Stimulated activated CD4-positive, alpha-beta T cell treated with anti-CD3 and anti-CD28 coated beads, Interleukin-15, amount 100 ng/mL, for 48 hours (primary cell): ENCODE data around the gene MYH9.
"Not testable (repeated sequence)": the region's sequence is repeated elsewhere in the genome, so short reads cannot be mapped to it uniquely, and the experiment has no call there.

Source experiments
- DNase-seq, 2 donors: peaks; one replicate each; pipeline ENCODE4 v3.0.0-alpha.2; 2020; ENCODE audit warnings: low read depth in 2 of 2

The MYH9 gene

GRCh38 chr22:36271231-36271630 lies 116.5 kb downstream of the MYH9 start:
- not testable (repeated sequence) for DNase-seq

- no peak for DNase-seq
These were observed 119.8 kb downstream of the MYH9 start for GRCh38 chr22:36267896-36268485.

- no peak for DNase-seq
These were observed 120.7 kb downstream of the MYH9 start for GRCh38 chr22:36267058-36267457.

GRCh38 chr22:36263886-36264664 lies 123.7 kb downstream of the MYH9 start:
- DNase-seq: not testable (repeated sequence)

- DNase-seq: not testable (repeated sequence)
These were observed 124.5 kb downstream of the MYH9 start for GRCh38 chr22:36263216-36263673.

GRCh38 chr22:36262307-36262706 lies 125.5 kb downstream of the MYH9 start:
- not testable (repeated sequence) for DNase-seq

- not testable (repeated sequence) for DNase-seq
These were observed 126.1 kb downstream of the MYH9 start for GRCh38 chr22:36261675-36262074.

GRCh38 chr22:36259615-36260300 lies 128.0 kb downstream of the MYH9 start:
- no peak for DNase-seq

GRCh38 chr22:36258701-36259614 lies 128.8 kb downstream of the MYH9 start:
- DNase-seq: no peak

GRCh38 chr22:36257948-36258670 lies 129.7 kb downstream of the MYH9 start:
- no peak for DNase-seq

GRCh38 chr22:36257308-36257707 lies 130.5 kb downstream of the MYH9 start:
- DNase-seq: no peak

- DNase-seq: no peak
These were observed 131.3 kb downstream of the MYH9 start for GRCh38 chr22:36256478-36256877.

- DNase-seq: not testable (repeated sequence)
These were observed 132.2 kb downstream of the MYH9 start for GRCh38 chr22:36255572-36255971.

GRCh38 chr22:36253523-36254490 lies 134.0 kb downstream of the MYH9 start:
- DNase-seq: peak in 1 of 2 donors; percentile 34

- DNase-seq: peak in 1 of 2 donors; percentile 39
These were observed 134.8 kb downstream of the MYH9 start, which contains the start of gene APOL1 for GRCh38 chr22:36252754-36253522. TSS of gene APOL1 (plus strand) at chr22:36253133. CDS start at chr22:36254956, 1,823 bp downstream.

GRCh38 chr22:36251979-36252608 lies 135.7 kb downstream of the MYH9 start:
- not testable (repeated sequence) for DNase-seq

- DNase-seq: not testable (repeated sequence)
These were observed 137.3 kb downstream of the MYH9 start for GRCh38 chr22:36250292-36250960.

GRCh38 chr22:36249160-36249559 lies 138.6 kb downstream of the MYH9 start:
- DNase-seq: no peak
